H1 (cell line): ENCODE measurements around the gene ME3. TPM values are rescaled to one million over a fixed set of nuclear protein-coding genes. Genes with fewer than 3 reads are reported as not detected.

Source experiments
- BACH1 ChIP-seq: IDR thresholded peaks from 2 replicates; pipeline ENCODE4 v1.6.1; 2012; ENCODE audit warnings: low read length, improper control_type of control experiment
- E2F6 ChIP-seq: IDR thresholded peaks from 2 replicates; pipeline ENCODE4 v1.6.1; 2012; ENCODE audit warnings: inconsistent platforms
- polyA plus RNA-seq, 7 experiments: library from polyadenylated mRNA; depleted of rRNA in 3 of 7; stranded (reverse) in 5 of 7; unstranded in 2 of 7; fragments of >200 nt in 5 of 7; fragments of 200-250 nt in 2 of 7; gene quantifications; 1 replicate in 5 of 7; 2 replicates in 1 of 7; 4 replicates in 1 of 7; pipeline versions ENCODE4 v1.2.1 to v1.2.3, GENCODE V29; 2011 to 2013; ENCODE audit warnings: missing spikeins in 2 of 7, mixed read lengths in 2 of 7
- total RNA-seq: library from RNA; stranded (reverse); fragmentation: NEBNext Ultra II Directional; extraction: Animal tissue kit (Norgen Biotek cat#: 25700); gene quantifications from 2 replicates; pipeline ENCODE4 v1.2.1, GENCODE V29; 2021
- TF ChIP-seq, protein P1 (sequence below): fragments of 300-600 bp; sonication (generic); IDR thresholded peaks from 2 replicates; pipeline ENCODE4 v1.7.1; 2012; ENCODE audit warnings: low read length, moderate library complexity, mild to moderate bottlenecking, inconsistent platforms; ENCODE audit not compliant: insufficient replicate concordance
- TF ChIP-seq, protein P2 (sequence below), 3 experiments: IDR thresholded peaks; 1 replicate in 2 of 3; 2 replicates in 1 of 3; pipeline versions ENCODE4 v1.5.1 to v1.6.1; 2011; ENCODE audit warnings: low read length in 3 of 3, mild to moderate bottlenecking in 3 of 3, inconsistent platforms in 2 of 3, low read depth in 1 of 3, moderate library complexity in 1 of 3; ENCODE audit not compliant: insufficient read depth in 1 of 3; ENCODE audit errors: control extremely low read depth in 1 of 3

The ME3 gene
- total and polyA plus RNA-seq, 2 of the 8 experiments (the other 6 are each of a cell fraction or from before 2014, with no cell fraction given): 1.5 to 2.8 TPM

DNA sequence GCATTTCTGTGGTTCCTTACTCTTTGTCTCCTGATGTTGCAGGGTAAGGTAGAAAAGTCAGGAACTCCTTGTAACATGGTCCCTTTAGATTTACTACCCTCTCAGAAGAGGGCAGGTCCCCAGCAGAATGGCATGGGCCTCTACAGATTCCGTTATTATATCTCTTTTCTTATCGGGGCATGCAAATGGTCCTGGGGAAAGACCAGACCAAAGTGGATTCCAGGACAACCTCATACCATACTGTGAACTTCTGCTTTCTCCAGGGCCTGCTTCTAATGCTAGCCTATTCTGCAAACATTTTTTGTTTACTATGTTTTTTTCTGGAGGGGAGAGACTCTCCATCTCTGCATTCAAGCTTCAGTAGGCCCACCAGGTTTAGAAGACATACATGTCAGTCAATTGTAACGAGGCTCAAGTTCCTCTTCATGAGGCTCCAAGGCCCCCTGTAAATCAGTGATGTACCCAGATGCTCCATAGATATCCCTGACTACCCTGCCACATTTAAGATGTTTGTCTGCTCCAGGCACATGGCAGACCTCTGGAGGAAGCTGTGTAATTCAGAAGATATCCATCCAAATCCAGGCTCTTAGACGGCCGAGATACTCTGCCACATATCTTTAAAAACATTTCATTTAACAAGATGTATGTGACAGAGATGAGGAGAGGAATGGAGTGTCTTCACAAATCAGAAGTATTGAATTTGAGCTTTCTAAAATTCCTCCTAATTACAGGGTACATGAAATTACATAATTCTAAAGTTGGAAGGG is 8.5 kb upstream of the ME3 start (continued):
- TF ChIP-seq, protein P1, sequence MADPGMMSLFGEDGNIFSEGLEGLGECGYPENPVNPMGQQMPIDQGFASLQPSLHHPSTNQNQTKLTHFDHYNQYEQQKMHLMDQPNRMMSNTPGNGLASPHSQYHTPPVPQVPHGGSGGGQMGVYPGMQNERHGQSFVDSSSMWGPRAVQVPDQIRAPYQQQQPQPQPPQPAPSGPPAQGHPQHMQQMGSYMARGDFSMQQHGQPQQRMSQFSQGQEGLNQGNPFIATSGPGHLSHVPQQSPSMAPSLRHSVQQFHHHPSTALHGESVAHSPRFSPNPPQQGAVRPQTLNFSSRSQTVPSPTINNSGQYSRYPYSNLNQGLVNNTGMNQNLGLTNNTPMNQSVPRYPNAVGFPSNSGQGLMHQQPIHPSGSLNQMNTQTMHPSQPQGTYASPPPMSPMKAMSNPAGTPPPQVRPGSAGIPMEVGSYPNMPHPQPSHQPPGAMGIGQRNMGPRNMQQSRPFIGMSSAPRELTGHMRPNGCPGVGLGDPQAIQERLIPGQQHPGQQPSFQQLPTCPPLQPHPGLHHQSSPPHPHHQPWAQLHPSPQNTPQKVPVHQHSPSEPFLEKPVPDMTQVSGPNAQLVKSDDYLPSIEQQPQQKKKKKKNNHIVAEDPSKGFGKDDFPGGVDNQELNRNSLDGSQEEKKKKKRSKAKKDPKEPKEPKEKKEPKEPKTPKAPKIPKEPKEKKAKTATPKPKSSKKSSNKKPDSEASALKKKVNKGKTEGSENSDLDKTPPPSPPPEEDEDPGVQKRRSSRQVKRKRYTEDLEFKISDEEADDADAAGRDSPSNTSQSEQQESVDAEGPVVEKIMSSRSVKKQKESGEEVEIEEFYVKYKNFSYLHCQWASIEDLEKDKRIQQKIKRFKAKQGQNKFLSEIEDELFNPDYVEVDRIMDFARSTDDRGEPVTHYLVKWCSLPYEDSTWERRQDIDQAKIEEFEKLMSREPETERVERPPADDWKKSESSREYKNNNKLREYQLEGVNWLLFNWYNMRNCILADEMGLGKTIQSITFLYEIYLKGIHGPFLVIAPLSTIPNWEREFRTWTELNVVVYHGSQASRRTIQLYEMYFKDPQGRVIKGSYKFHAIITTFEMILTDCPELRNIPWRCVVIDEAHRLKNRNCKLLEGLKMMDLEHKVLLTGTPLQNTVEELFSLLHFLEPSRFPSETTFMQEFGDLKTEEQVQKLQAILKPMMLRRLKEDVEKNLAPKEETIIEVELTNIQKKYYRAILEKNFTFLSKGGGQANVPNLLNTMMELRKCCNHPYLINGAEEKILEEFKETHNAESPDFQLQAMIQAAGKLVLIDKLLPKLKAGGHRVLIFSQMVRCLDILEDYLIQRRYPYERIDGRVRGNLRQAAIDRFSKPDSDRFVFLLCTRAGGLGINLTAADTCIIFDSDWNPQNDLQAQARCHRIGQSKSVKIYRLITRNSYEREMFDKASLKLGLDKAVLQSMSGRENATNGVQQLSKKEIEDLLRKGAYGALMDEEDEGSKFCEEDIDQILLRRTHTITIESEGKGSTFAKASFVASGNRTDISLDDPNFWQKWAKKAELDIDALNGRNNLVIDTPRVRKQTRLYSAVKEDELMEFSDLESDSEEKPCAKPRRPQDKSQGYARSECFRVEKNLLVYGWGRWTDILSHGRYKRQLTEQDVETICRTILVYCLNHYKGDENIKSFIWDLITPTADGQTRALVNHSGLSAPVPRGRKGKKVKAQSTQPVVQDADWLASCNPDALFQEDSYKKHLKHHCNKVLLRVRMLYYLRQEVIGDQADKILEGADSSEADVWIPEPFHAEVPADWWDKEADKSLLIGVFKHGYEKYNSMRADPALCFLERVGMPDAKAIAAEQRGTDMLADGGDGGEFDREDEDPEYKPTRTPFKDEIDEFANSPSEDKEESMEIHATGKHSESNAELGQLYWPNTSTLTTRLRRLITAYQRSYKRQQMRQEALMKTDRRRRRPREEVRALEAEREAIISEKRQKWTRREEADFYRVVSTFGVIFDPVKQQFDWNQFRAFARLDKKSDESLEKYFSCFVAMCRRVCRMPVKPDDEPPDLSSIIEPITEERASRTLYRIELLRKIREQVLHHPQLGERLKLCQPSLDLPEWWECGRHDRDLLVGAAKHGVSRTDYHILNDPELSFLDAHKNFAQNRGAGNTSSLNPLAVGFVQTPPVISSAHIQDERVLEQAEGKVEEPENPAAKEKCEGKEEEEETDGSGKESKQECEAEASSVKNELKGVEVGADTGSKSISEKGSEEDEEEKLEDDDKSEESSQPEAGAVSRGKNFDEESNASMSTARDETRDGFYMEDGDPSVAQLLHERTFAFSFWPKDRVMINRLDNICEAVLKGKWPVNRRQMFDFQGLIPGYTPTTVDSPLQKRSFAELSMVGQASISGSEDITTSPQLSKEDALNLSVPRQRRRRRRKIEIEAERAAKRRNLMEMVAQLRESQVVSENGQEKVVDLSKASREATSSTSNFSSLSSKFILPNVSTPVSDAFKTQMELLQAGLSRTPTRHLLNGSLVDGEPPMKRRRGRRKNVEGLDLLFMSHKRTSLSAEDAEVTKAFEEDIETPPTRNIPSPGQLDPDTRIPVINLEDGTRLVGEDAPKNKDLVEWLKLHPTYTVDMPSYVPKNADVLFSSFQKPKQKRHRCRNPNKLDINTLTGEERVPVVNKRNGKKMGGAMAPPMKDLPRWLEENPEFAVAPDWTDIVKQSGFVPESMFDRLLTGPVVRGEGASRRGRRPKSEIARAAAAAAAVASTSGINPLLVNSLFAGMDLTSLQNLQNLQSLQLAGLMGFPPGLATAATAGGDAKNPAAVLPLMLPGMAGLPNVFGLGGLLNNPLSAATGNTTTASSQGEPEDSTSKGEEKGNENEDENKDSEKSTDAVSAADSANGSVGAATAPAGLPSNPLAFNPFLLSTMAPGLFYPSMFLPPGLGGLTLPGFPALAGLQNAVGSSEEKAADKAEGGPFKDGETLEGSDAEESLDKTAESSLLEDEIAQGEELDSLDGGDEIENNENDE: no peak
- TF ChIP-seq, protein P2, sequence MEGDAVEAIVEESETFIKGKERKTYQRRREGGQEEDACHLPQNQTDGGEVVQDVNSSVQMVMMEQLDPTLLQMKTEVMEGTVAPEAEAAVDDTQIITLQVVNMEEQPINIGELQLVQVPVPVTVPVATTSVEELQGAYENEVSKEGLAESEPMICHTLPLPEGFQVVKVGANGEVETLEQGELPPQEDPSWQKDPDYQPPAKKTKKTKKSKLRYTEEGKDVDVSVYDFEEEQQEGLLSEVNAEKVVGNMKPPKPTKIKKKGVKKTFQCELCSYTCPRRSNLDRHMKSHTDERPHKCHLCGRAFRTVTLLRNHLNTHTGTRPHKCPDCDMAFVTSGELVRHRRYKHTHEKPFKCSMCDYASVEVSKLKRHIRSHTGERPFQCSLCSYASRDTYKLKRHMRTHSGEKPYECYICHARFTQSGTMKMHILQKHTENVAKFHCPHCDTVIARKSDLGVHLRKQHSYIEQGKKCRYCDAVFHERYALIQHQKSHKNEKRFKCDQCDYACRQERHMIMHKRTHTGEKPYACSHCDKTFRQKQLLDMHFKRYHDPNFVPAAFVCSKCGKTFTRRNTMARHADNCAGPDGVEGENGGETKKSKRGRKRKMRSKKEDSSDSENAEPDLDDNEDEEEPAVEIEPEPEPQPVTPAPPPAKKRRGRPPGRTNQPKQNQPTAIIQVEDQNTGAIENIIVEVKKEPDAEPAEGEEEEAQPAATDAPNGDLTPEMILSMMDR (IDR thresholded peaks at IDR 0.05; ENCODE audit: control extremely low read depth in 1 of 3, insufficient read depth in 1 of 3, low read depth in 1 of 3, low read length in 3 of 3): no peak
- TF ChIP-seq E2F6 (no peak), BACH1 (no peak)
